Activated gamma-delta T cell treated with Interleukin-2 at 50 U/mL for 16 hours (primary cell): ENCODE data around the gene SFT2D3.

Experiments
- DNase-seq: peaks from one replicate; pipeline ENCODE4 v3.0.0-alpha.2; 2020

Gene SFT2D3

DNA sequence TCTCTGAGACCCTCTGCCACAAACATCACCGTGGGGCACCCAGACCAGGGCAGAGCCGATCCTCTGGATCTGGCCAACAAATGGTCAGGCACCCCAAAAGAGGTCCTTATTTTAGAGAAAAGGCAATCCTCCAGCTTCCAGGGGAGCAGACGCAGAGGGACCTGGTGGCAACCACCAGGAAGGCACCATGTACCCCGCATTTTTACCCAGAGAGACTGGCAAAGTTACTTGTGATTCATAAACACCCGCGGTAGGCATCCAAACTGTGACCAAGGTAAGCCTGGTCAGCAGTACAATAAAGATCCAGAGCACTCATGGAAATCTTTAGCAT, 36.4 kb upstream of the SFT2D3 start:
- no peak for DNase-seq

DNA sequence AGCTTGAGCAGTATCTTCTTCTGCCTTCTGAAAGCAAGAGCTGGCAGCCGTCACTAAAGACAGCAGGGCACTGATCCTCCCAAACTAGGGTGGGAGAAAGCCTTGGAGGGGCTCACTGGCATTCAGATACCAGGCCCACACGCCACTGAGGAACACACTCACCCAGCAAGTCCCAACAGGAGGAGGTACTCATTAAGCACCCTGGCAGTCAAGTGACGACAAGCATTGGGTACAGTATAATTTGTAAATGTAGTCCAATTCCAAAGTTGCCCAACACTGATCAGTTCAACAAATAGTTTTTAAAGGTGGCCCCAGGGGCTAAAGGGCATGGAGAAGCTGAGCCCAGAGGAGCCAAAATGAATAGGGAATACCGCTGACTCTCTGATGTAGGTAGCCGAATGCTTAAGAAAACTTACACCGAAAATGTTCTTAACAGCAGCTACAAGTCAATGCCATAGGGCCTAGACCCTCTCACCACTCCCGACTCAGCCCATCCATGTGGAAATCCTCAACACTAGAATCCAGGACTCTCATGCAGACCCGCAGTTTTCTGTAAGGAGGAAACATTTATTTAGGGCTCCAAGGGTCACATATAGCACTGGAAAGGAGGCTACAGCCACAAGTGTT, 35.9 kb upstream of the SFT2D3 start:
- DNase-seq = no peak

DNA sequence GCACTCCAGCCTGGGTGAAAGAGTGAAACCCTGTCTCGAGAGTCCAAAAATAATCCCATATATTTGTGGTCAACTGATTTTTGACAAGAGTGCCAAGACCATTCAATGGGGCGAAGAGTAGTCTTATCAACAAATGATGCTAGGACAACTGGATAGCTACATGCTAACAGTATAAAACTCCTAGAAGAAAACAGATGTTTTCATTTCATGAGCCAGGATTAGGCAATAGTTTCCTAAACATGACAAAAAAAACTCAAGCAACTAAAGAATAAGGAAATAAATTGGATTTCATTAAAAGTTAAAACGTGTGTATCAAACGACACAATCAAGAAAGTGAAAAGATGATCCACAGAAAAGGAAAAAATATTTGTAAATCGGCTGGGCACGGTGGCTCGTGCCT, 32.2 kb upstream of the SFT2D3 start:
- DNase-seq = no peak

- no peak for DNase-seq
These were observed 31.0 kb upstream of the SFT2D3 start for GRCh38 chr2:127670055-127670956.

- DNase-seq = no peak
These were observed 30.4 kb upstream of the SFT2D3 start for GRCh38 chr2:127670957-127671290.

- no peak for DNase-seq
These were observed 29.6 kb upstream of the SFT2D3 start for GRCh38 chr2:127671557-127672302.

DNA sequence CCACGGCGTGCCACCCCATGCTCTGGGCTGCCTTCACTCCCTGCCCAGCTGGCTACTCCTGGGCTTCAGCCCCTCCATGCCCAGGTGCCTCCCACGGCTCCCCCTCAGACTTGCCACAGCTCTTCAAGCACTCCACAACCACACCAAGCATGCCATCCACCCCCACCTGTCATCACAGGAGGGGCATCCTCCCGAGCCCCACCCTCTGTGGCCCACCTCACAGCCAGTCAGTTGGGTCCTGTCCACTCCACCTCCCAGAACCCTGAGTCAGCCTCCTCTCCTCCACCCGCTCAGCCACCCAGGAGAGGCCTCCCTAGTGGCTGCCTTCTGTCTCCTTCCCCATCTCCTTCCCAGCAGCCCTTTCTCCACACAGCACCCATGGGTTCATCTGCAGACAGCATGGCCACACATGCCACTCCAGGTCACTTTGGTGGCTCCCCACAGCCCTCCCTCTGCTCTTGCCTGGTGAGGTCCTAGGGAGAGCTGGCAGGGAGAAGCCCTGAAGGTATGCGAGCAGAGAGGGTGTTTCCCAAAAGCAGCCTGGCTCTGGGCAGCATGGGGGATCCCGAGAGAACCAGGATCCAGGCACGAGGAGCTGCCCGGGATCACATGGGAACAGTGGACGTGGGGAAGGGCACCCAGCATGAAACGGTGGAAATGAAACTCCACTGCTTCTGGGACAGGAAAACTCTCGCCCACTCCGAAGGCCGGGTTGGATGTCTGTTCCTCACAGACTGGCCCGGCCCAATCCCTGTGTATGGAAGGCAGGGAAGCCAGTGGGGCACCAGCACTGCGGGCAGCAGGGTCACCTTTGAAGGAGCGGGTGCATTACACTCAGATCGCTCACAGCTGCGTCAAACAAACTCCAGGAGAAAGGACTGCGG, 28.7 kb upstream of the SFT2D3 start:
- no peak for DNase-seq

GRCh38 chr2:127673291-127674069, 27.8 kb upstream of the SFT2D3 start:
- no peak for DNase-seq

DNA sequence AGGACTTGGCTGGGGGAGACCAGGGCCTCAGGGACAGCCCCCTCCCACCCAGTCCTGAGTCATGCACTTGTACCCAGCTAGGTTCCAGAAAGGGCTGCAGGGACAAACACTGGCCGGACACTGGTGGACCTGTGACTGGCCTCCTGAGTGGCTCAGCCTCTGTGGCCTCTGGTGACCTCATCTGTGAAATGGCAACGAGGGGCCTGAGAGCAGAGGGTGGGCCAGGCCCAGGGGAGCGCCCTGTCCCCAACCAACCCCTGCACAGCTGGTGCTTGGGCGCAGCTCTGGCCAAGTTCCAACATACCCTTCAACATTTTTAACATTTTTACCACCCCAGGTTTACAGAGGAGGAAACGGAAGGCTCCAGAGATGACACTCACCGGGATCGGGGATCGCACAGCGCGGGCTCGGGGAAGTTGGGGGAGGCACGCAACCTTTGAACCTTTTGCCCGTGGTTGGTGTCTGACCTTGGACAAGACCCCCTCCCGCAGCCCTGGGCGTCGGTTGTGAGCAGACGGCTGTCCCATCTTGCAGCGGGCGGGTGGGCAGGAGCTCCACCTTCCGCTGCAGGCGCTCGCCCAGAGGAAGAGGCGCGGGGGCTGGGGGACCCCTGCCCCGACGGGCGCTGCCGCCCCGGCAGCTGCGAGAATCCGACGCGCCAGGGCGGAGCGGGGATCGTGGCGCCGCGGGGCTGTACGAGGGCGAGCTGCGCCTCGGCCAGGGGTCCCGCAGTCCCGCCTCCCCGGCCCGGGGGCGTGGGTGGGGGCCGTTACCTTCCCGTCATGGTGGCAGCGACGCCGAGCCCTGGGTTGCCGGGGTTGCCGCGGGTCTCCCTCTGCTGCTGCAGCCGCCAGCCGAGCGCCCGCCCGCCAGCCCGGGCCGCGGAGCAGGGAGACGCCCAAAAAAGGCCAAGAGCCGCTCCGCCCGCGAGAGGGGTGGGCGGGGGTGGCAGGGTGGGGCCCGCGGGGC, 26.8 kb upstream of the SFT2D3 start:
- DNase-seq = no peak

GRCh38 chr2:127675331-127676261, 25.7 kb upstream of the SFT2D3 start, which contains the start of gene LIMS2:
TSS of gene LIMS2 (minus strand) at chr2:127675530. CDS start at chr2:127675024, 506 bp downstream.
- DNase-seq = no peak

- no peak for DNase-seq
These were observed 24.4 kb upstream of the SFT2D3 start for GRCh38 chr2:127676906-127677305.

- DNase-seq = no peak
These were observed 22.8 kb upstream of the SFT2D3 start for GRCh38 chr2:127678531-127678930.

- no peak for DNase-seq
These were observed 22.3 kb upstream of the SFT2D3 start for GRCh38 chr2:127678991-127679390.

DNA sequence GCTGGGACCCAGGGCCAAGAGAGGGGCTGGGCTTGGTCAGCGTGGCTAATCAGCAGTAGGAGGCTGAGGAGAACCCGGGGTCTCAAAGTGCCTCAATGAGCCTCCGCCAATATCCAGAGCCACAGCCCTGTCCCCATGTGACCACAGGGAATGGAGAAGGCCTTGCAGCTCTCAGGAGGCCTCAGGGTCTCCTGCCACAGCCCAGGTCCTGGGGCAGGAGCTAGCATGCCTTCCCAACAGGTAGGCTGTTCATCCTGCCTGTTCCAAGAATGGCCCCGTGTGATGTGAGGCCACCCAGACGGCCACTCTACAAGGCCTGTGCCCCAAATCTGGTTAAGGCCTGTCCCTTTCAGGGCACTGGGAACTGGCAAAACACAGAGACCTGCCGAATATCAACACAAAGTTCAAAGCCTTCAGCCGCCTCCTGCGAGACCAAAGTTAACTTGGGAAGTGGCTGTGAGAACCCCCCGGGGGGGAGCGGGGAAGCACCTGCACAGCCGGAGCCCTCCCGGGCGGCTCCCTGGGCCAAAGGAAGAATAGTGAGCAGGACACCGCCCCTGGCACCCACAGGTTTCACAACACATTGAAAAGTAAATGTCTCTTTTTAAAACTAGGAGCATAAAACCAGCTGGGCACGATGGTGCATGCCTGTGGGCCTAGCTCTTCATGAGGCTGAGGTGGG, 21.5 kb upstream of the SFT2D3 start:
- no peak for DNase-seq

DNA sequence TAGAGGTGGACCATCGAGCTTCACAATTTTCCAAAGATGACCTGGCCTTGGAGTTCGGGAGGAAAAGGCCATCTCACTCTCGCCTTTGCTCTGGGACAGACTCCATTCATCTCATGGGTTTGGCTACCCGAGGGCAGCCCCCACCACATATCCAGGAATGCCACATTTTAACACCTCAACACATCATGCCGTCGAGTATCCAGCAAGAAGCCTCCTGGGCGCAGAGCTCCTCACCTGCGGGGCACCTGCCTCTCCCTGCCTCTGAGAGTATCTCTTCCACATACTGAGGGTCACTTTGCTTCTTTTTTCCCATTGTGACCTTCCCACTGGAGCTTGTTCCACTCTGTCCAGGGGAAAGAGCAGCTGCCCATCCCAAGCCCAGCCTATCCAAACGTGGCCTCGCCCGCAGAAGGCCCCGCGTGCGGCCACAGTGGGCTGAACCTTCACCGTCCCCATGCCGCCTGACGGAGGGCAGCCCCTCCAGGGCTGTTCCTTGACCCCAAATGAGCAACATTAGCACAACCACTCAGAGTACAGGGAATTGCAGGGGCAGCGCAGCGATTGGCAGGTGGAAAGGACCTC, 20.5 kb upstream of the SFT2D3 start:
- no peak for DNase-seq

GRCh38 chr2:127681288-127681804, 20.0 kb upstream of the SFT2D3 start:
- no peak for DNase-seq

DNA sequence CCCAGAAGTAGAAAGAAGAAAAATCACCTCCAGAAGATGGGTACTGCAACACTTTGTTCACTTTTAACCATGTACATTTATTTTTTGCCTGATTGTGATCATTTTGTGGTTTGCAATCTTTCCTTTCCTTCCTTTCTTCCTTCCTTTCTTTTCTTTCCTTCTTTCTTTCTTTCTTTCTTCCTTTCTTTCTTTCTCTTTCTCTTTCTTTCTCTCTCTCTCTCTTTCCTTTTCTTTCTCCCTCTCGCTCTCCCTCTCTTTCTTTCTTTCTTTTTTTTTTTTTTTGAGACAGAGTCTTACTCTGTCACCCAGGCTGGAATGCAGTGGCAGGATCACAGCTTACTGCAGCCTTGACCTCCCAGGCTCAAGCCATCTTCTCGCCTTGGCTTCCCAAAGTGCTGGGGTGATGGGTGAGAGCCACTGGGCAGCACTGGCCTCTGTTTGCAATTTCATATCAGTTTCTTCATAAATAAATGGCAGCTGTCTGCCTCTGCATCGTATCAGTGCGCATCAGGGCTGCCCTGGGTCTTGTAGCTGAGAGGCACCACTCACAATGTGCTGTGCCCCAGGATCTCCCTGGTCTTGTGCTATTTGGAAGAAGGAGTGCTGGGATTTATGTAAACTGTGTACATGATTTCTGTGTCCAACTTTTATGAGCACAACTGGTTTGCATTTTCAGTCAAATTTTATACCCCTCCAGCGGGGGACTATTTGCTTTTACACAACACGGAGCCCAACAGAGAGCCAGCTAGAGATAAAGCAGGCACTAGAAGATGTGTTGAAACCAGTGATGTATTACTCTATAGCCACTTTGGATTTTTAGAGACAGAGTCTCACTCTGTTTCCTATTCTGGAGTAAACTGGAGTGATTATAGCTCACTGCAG, 19.1 kb upstream of the SFT2D3 start:
- no peak for DNase-seq
